GM12872 (cell line): ENCODE results near the gene ATP8A2.

Experiments
- CTCF ChIP-seq: IDR thresholded peaks from 3 replicates; pipeline ENCODE4 v1.5.1; 2011; ENCODE audit warnings: low read depth, mild to moderate bottlenecking, low read length, moderate library complexity; ENCODE audit not compliant: insufficient read depth

ATP8A2 gene

DNA sequence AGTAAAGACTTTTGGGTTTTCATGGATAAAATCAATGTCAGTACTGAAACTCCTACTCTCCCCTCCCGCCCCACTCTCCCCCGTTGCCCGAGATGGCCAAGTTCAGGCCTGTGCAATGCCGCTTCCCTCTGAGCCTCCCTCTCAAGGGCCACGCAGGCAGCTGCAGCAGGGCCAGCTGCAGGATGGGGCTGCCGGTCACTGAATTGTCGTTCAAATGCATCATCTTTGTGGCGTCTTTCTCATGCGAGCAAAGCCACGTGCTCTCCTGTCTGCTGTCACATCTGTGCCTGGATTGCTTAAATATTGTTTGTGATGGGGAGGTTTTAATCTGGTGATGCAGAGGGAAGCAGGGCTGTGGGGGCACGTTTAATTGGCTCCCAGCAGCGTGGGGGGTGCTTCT lies 653.4 kb downstream of the ATP8A2 start:
- TF ChIP-seq CTCF = no peak

- TF ChIP-seq CTCF = no peak
Measured at GRCh38 chr13:26025771-26026170, 654.0 kb downstream of the ATP8A2 start.

DNA sequence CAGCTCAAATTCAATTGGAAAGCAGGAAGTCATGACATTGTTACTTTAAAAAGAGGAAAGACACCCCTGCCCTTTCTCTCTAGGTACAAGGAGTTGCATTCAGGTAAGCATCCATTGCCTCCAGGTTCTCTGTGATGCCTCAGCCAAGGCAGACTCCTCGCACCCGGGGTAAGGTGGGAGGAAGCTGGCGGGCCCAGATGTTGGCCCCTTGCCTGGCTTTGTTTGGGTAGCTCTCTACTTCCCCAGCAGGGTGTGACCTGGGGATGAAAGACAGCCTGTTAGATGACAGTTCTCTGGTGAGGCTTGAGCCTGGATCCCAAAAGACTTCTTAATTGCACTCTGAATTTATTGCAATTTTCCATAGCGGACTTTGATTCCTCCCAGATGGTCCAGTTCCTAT lies 654.4 kb downstream of the ATP8A2 start:
- no peak for TF ChIP-seq CTCF

GRCh38 chr13:26029581-26030136 lies 657.9 kb downstream of the ATP8A2 start:
- no peak for TF ChIP-seq CTCF

DNA sequence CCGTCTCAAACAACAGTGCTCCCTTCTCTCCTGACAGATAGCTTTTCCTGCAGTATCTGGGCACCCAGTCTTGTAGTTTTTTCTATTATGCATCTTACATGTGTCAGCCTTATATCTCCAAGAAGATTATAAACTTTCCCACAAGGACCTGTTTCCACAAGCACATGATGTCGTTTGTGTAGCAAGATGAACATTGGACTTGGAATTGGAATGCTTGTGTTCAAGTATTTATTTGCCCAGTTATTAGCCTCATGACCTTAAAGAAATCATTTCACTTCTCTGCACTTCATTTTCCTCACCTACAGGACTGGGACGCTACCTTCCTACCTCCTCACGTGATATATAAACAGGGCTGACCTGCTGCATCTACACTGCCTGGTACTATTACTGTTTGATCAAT lies 658.6 kb downstream of the ATP8A2 start:
- TF ChIP-seq CTCF = no peak

- TF ChIP-seq CTCF = no peak
Measured at GRCh38 chr13:26034018-26034417, 662.2 kb downstream of the ATP8A2 start.

GRCh38 chr13:26036383-26036782 lies 664.6 kb downstream of the ATP8A2 start:
- TF ChIP-seq CTCF = no peak
